ENCODE results near the gene SYNC.
A peak's percentile ranks its signal among the peaks of the same experiment; 100 is the strongest.
"Not testable (repeated sequence)": the region's sequence is repeated elsewhere in the genome, so short reads cannot be mapped to it uniquely, and the experiment has no call there.

SYNC gene

GRCh38 chr1:32685498-32685897 is 17.1 kb downstream of the SYNC start:
- TF ChIP-seq, protein P1, sequence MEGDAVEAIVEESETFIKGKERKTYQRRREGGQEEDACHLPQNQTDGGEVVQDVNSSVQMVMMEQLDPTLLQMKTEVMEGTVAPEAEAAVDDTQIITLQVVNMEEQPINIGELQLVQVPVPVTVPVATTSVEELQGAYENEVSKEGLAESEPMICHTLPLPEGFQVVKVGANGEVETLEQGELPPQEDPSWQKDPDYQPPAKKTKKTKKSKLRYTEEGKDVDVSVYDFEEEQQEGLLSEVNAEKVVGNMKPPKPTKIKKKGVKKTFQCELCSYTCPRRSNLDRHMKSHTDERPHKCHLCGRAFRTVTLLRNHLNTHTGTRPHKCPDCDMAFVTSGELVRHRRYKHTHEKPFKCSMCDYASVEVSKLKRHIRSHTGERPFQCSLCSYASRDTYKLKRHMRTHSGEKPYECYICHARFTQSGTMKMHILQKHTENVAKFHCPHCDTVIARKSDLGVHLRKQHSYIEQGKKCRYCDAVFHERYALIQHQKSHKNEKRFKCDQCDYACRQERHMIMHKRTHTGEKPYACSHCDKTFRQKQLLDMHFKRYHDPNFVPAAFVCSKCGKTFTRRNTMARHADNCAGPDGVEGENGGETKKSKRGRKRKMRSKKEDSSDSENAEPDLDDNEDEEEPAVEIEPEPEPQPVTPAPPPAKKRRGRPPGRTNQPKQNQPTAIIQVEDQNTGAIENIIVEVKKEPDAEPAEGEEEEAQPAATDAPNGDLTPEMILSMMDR (conservative IDR thresholded peaks at IDR 0.05; ENCODE audit: low read length): no peak
- no peak overlapping the region for H3K4me3 ChIP-seq (ENCODE audit: low read length)
- DNase-seq (ENCODE audit: low read depth): no peak

DNA sequence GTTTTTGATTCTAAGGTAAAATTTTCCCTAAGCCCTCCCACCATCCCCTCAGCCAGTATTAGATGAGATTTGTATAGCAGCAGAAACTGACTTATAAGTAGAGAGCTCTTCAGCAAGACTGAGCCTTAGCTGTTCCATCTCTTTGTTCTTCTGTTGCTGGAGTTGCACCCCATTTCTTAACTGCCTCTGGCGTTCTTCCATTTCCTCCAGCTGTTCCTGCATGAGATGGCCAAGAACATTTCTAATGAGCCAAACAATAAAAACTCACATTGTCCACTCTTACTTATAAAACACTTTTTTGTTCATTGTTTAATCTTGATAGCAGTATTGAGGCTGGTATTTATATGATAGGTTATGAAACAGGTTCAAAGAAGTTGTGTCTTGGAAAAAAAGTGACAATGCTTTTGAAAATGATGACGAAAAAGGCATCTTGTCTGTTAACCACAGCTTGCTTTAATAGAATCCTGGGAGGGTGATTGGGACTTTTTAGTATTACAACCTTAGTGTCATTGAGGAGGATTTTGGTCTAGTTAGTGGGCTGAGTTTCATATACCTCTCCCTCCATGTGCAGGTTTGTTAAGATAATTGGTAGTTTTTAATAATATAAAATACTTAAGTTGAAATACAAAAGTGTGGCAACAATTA is 18.3 kb downstream of the SYNC start:
- TF ChIP-seq, protein P1 (conservative IDR thresholded peaks at IDR 0.05; ENCODE audit: low read length): no peak
- DNase-seq (ENCODE audit: low read depth): peak; percentile 87

DNA sequence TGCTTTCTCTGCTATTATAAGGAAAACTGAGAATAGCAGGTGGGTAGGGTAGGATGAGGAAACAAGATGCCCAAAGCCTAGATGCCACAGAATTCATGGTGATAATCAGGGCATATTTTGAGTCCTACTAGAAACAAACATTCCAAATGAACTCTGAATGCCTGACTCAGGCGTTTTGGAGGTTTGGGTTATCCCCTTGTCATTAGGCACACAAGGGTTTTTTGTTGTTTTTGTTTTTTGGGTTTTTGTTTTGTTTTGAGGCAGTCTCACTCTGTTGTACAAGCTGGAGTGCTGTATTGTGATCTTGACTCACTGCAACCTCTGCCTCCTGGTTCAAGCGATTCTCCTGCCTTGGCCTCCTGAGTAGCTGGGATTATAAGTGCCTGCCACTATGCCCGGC is 19.2 kb downstream of the SYNC start:
- TF ChIP-seq, protein P1 (conservative IDR thresholded peaks at IDR 0.05; ENCODE audit: low read length): no peak
- DNase-seq (ENCODE audit: low read depth): no peak

More for the DNA sequence above, 18.3 kb downstream of the SYNC start:
- H3K4me3 ChIP-seq (ENCODE audit: low read length): no peak overlapping the region

GRCh38 chr1:32681999-32682398 is 20.6 kb downstream of the SYNC start:
- TF ChIP-seq, protein P1 (conservative IDR thresholded peaks at IDR 0.05; ENCODE audit: low read length): no peak
- no peak for DNase-seq (ENCODE audit: low read depth)
- H3K4me3 ChIP-seq (ENCODE audit: low read length): no peak overlapping the region

More for the DNA sequence above, 19.2 kb downstream of the SYNC start:
- H3K4me3 ChIP-seq (ENCODE audit: low read length): no peak overlapping the region

DNA sequence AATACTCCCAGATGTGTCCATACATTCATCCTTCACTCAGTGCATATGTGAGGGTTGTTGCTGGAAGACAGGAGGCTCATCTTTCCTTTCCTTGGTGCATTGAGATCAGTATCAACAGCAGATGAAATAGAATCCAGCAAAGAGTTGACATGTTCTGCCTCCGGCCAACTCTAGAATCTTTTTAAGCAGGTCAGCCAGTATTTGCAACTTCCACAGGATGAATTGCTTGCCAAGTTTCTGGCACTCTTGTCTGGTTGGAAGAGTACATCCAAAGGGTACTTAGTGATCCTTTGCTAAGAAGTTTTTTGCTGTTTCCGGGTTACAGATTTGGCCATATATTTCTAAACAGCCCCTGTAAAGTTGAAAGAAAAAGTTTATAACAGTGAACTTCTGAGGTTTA is 21.1 kb downstream of the SYNC start:
- DNase-seq (ENCODE audit: low read depth): peak; percentile 23
- TF ChIP-seq, protein P1 (conservative IDR thresholded peaks at IDR 0.05; ENCODE audit: low read length): no peak
- no peak overlapping the region for H3K4me3 ChIP-seq (ENCODE audit: low read length)

- DNase-seq (ENCODE audit: low read depth): no peak
- no peak overlapping the region for H3K4me3 ChIP-seq (ENCODE audit: low read length)
- TF ChIP-seq, protein P1 (conservative IDR thresholded peaks at IDR 0.05; ENCODE audit: low read length): no peak
Measured at GRCh38 chr1:32680642-32681041, 21.9 kb downstream of the SYNC start.

GRCh38 chr1:32679993-32680392 is 22.6 kb downstream of the SYNC start:
- H3K4me3 ChIP-seq (ENCODE audit: low read length): not testable (repeated sequence)

More at GRCh38 chr1:32679993-32680392, 22.6 kb downstream of the SYNC start:
- not testable (repeated sequence) for DNase-seq (ENCODE audit: low read depth)
